WTC11 (cell line): ENCODE data around the gene GTF3C6.
"Not testable (repeated sequence)": the region's sequence is repeated elsewhere in the genome, so short reads cannot be mapped to it uniquely, and the experiment has no call there.

Experiments used
- JUN ChIP-seq: sonication (generic); formaldehyde crosslinking; IDR thresholded peaks from 2 replicates; pipeline ENCODE4 v1.8.0; 2023; ENCODE audit warnings: mild to moderate bottlenecking, missing genetic modification reagents
- NFATC4 ChIP-seq: fragments of 250-450 bp; sonication (Bioruptor Pico); IDR thresholded peaks from 2 replicates; pipeline ENCODE4 v1.9.0; 2021; ENCODE audit warnings: mild to moderate bottlenecking
- TEAD4 ChIP-seq: sonication (generic); formaldehyde crosslinking; IDR thresholded peaks from 2 replicates; pipeline ENCODE4 v1.8.0; 2022; ENCODE audit warnings: mild to moderate bottlenecking, missing genetic modification reagents
- ZBTB21 ChIP-seq: sonication (generic); formaldehyde crosslinking; IDR thresholded peaks from 2 replicates; pipeline ENCODE4 v1.8.1; 2023; ENCODE audit warnings: mild to moderate bottlenecking, missing genetic modification reagents, borderline replicate concordance
- TF ChIP-seq, protein P1 (sequence below): fragments of 200-600 bp; IDR thresholded peaks from 2 replicates; pipeline ENCODE4 v1.8.0; 2022; ENCODE audit warnings: antibody characterized with exemption
- TF ChIP-seq, protein P2 (sequence below): sonication (generic); formaldehyde crosslinking; IDR thresholded peaks from 2 replicates; pipeline ENCODE4 v1.8.0; 2022; ENCODE audit warnings: mild to moderate bottlenecking, missing genetic modification reagents

DNA sequence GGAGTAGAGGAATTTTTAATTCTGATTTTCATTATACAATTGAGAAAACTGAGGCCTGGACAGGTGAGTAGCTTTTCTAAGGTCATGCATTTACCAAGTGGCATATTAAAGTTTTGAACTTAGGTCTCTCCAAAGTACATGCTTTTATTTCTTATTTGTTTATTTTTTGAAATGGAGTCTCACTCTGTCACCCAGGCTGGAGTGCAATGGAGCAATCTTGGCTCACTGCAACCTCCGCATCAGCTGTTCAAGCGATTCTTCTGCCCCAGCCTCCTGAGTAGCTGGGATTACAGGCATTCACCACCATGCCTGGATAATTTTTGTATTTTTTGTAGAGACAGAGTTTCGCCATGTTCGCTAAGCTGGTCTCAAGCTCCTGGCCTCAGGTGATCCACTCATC, 54.0 kb downstream of the GTF3C6 start:
- not testable (repeated sequence) for TF ChIP-seq TEAD4; JUN (CRISPR knock-in tag); ZBTB21 (CRISPR knock-in tag); NFATC4 (CRISPR knock-in tag)
- TF ChIP-seq, protein P1, sequence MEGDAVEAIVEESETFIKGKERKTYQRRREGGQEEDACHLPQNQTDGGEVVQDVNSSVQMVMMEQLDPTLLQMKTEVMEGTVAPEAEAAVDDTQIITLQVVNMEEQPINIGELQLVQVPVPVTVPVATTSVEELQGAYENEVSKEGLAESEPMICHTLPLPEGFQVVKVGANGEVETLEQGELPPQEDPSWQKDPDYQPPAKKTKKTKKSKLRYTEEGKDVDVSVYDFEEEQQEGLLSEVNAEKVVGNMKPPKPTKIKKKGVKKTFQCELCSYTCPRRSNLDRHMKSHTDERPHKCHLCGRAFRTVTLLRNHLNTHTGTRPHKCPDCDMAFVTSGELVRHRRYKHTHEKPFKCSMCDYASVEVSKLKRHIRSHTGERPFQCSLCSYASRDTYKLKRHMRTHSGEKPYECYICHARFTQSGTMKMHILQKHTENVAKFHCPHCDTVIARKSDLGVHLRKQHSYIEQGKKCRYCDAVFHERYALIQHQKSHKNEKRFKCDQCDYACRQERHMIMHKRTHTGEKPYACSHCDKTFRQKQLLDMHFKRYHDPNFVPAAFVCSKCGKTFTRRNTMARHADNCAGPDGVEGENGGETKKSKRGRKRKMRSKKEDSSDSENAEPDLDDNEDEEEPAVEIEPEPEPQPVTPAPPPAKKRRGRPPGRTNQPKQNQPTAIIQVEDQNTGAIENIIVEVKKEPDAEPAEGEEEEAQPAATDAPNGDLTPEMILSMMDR = not testable (repeated sequence)
- TF ChIP-seq, protein P2, sequence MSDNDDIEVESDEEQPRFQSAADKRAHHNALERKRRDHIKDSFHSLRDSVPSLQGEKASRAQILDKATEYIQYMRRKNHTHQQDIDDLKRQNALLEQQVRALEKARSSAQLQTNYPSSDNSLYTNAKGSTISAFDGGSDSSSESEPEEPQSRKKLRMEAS (CRISPR knock-in tag) = not testable (repeated sequence)
